Natural killer cell (primary cell): ENCODE results near the gene ST6GAL1. TPM values are rescaled to one million over a fixed set of nuclear protein-coding genes. Genes with fewer than 3 reads are reported as not detected.

Experiments used
- ATAC-seq, 3 donors: fragments of 150-1000 bp in 2 of 3; fragments of 200-7000 bp in 1 of 3; cut with Tn5 transposase; 1 replicate in 1 of 3; 2 replicates in 2 of 3; pipeline ENCODE4 v1.10.0; 2021; ENCODE audit warnings: mild to moderate bottlenecking in 2 of 3, moderate library complexity in 2 of 3
- DNase-seq, 2 donors: peaks; one replicate each; pipeline versions ENCODE4 v3.0.0 to v3.0.0-alpha.2; 2013 to 2021; ENCODE audit warnings: mixed read lengths in 1 of 2
- H3K27ac ChIP-seq: one replicate; pipeline ENCODE4 v1.5.1; 2013; ENCODE audit warnings: mild to moderate bottlenecking, low read length
- H3K27me3 ChIP-seq: one replicate; pipeline ENCODE4 v1.6.1; 2013; ENCODE audit warnings: low read length; ENCODE audit not compliant: control insufficient read depth, insufficient read depth
- H3K36me3 ChIP-seq: one replicate; pipeline ENCODE4 v1.6.1; 2013; ENCODE audit warnings: low read length; ENCODE audit not compliant: control insufficient read depth, insufficient read depth
- H3K4me1 ChIP-seq: one replicate; pipeline ENCODE4 v1.6.1; 2013; ENCODE audit warnings: low read length; ENCODE audit not compliant: control insufficient read depth, insufficient read depth
- H3K4me3 ChIP-seq: one replicate; pipeline ENCODE4 v1.5.1; 2013; ENCODE audit warnings: low read length
- H3K9me3 ChIP-seq: one replicate; pipeline ENCODE4 v1.6.1; 2013; ENCODE audit warnings: low read length; ENCODE audit not compliant: control insufficient read depth, insufficient read depth
- H3K27ac Mint-ChIP-seq, 2 donors: one replicate each; pipeline ENCODE4 v1.8.0; 2022; ENCODE audit warnings: mild to moderate bottlenecking in 2 of 2, mixed read lengths in 2 of 2, moderate library complexity in 1 of 2
- H3K27me3 Mint-ChIP-seq, 2 donors: one replicate each; pipeline ENCODE4 v1.8.0; 2022; ENCODE audit warnings: low read depth in 2 of 2, mixed read lengths in 2 of 2
- H3K36me3 Mint-ChIP-seq: one replicate; pipeline ENCODE4 v1.8.0; 2022; ENCODE audit warnings: mixed read lengths
- H3K4me1 Mint-ChIP-seq, 2 donors: one replicate each; pipeline ENCODE4 v1.8.0; 2022; ENCODE audit warnings: mixed read lengths in 2 of 2
- H3K4me3 Mint-ChIP-seq: one replicate; pipeline ENCODE4 v1.8.0; 2022; ENCODE audit warnings: mild to moderate bottlenecking, moderate library complexity, mixed read lengths
- H3K9me3 Mint-ChIP-seq, 2 donors: one replicate each; pipeline ENCODE4 v1.8.0; 2022; ENCODE audit warnings: mixed read lengths in 2 of 2
- CTCF ChIP-seq: fragments of 200-600 bp; IDR thresholded peaks from one replicate; pipeline ENCODE4 v1.8.0; 2022; ENCODE audit warnings: antibody characterized with exemption
- WGBS: methylation state at CpG from one replicate; pipeline ENCODE4 v1.1.7; 2013; ENCODE audit warnings: missing lambda C conversion rate; ENCODE audit not compliant: insufficient coverage; 5-methylcytosine and 5-hydroxymethylcytosine counted together
- intact Hi-C: fragments of 100-400 bp; cut with micrococcal nuclease; formaldehyde crosslinking; loops from one replicate; pipeline ENCODE4 v1.14.2; 2022
- total RNA-seq, 4 donors: library from RNA; stranded (reverse); fragments of 120-200 nt in 1 of 4; gene quantifications; one replicate each; pipeline versions ENCODE4 v1.2.3 to v1.2.4, GENCODE V29; 2013 to 2022

Gene ST6GAL1
- total RNA-seq, 3 donors from 2014 or later (not counting 1 experiment from before 2014, with no cell fraction given) = 121 to 182 (median 146) TPM

GRCh38 chr3:186949281-186949982 lies 19.1 kb downstream of the ST6GAL1 start:
- 88% methylated on average over 7 of the region's 7 CpGs for WGBS
- intact Hi-C loops = no loop called here
- H3K4me3 Mint-ChIP-seq = peak overlapping the region; percentile 40
- Histone ChIP-seq H3K4me3 (no peak overlapping the region), H3K27me3 (no peaks in the 10 kb centered on the region), H3K9me3 (no peaks in the 10 kb centered on the region), H3K4me1 (peaks cover 36% of the 10 kb centered on the region), H3K27ac (no peak overlapping the region), H3K36me3 (peaks cover 30% of the 10 kb centered on the region)
- DNase-seq (no peak), ATAC-seq (no peak)
- peaks cover 18% of the 10 kb centered on the region for H3K36me3 Mint-ChIP-seq
- H3K27ac Mint-ChIP-seq = peak overlapping the region; percentile 32 to 83
- TF ChIP-seq CTCF = no peak
- no peaks in the 10 kb centered on the region for H3K27me3 Mint-ChIP-seq
- H3K4me1 Mint-ChIP-seq = peaks cover 78 to 84% of the 10 kb centered on the region in 2 donors
- H3K9me3 Mint-ChIP-seq = no peaks in the 10 kb centered on the region

GRCh38 chr3:186950402-186951093 lies 20.2 kb downstream of the ST6GAL1 start:
- peaks cover 86 to 87% of the 10 kb centered on the region in 2 donors for H3K4me1 Mint-ChIP-seq
- H3K27ac Mint-ChIP-seq = peak overlapping the region; percentile 32 to 83
- intact Hi-C loops = no loop called here
- Histone ChIP-seq H3K4me1 (peaks cover 39% of the 10 kb centered on the region), H3K4me3 (no peak overlapping the region), H3K9me3 (no peaks in the 10 kb centered on the region), H3K36me3 (peaks cover 21% of the 10 kb centered on the region), H3K27me3 (no peaks in the 10 kb centered on the region), H3K27ac (no peak overlapping the region)
- no peak for ATAC-seq
- no peaks in the 10 kb centered on the region for H3K27me3 Mint-ChIP-seq
- WGBS = 93% methylated on average over 3 of the region's 3 CpGs
- no peaks in the 10 kb centered on the region for H3K9me3 Mint-ChIP-seq
- DNase-seq = no peak
- no peak overlapping the region for H3K4me3 Mint-ChIP-seq
- H3K36me3 Mint-ChIP-seq = peaks cover 15% of the 10 kb centered on the region
- no peak for TF ChIP-seq CTCF

- Histone ChIP-seq H3K36me3 (peaks cover 15% of the 10 kb centered on the region), H3K4me1 (peaks cover 48% of the 10 kb centered on the region), H3K9me3 (no peaks in the 10 kb centered on the region), H3K27ac (no peak overlapping the region), H3K27me3 (no peaks in the 10 kb centered on the region), H3K4me3 (no peak overlapping the region)
- Mint-ChIP-seq H3K4me3 (peak overlapping the region; percentile 59), H3K36me3 (peaks cover 8% of the 10 kb centered on the region), H3K4me1 (peaks cover 92 to 94% of the 10 kb centered on the region in 2 donors), H3K27me3 (no peaks in the 10 kb centered on the region), H3K9me3 (no peaks in the 10 kb centered on the region), H3K27ac (peak overlapping the region; percentile 76 to 78)
- intact Hi-C loops = no loop called here
- DNase-seq = no peak
- no peak for ATAC-seq
- WGBS = 95% methylated on average over 7 of the region's 7 CpGs
- no peak for TF ChIP-seq CTCF
Observed at GRCh38 chr3:186951640-186952552, 21.6 kb downstream of the ST6GAL1 start.
